HepG2 (cell line): ENCODE results near the gene TPRN. TPM values are rescaled to one million over a fixed set of nuclear protein-coding genes. Genes with fewer than 3 reads are reported as not detected.

Source experiments
- ARHGAP35 ChIP-seq: sonication (generic); formaldehyde crosslinking; IDR thresholded peaks from 2 replicates; pipeline ENCODE4 v1.9.0; 2022; ENCODE audit warnings: mild to moderate bottlenecking, inconsistent platforms, moderate library complexity, missing genetic modification reagents, borderline replicate concordance
- ARID2 ChIP-seq: sonication (generic); formaldehyde crosslinking; IDR thresholded peaks from 2 replicates; pipeline ENCODE4 v1.8.1; 2022; ENCODE audit warnings: mild to moderate bottlenecking, missing genetic modification reagents, borderline replicate concordance
- DPF2 ChIP-seq: sonication (generic); formaldehyde crosslinking; IDR thresholded peaks from 2 replicates; pipeline ENCODE4 v1.4.0; 2020; ENCODE audit warnings: mild to moderate bottlenecking, low read depth, missing genetic modification reagents, borderline replicate concordance
- GATA4 ChIP-seq: sonication (generic); IDR thresholded peaks from 2 replicates; pipeline ENCODE4 v1.6.1; 2016; ENCODE audit warnings: antibody characterized with exemption, low read depth, borderline replicate concordance
- HOXA3 ChIP-seq: sonication (generic); formaldehyde crosslinking; IDR thresholded peaks from 2 replicates; pipeline ENCODE4 v1.5.0; 2020; ENCODE audit warnings: missing genetic modification reagents
- KDM4B ChIP-seq: sonication (generic); formaldehyde crosslinking; IDR thresholded peaks from 2 replicates; pipeline ENCODE4 v1.4.0; 2020; ENCODE audit warnings: missing genetic modification reagents
- KLF13 ChIP-seq: sonication (generic); formaldehyde crosslinking; IDR thresholded peaks from 2 replicates; pipeline ENCODE4 v1.4.0; 2020; ENCODE audit warnings: mild to moderate bottlenecking, missing genetic modification reagents
- KLF15 ChIP-seq: sonication (generic); formaldehyde crosslinking; IDR thresholded peaks from 2 replicates; pipeline ENCODE4 v1.8.1; 2023; ENCODE audit warnings: borderline replicate concordance, mild to moderate bottlenecking, inconsistent platforms, missing genetic modification reagents, mixed read lengths
- NR2F6 ChIP-seq, 2 experiments: IDR thresholded peaks; 2 replicates each; pipeline ENCODE4 v1.6.1; 2016; ENCODE audit warnings: antibody characterized with exemption in 1 of 2, mild to moderate bottlenecking in 1 of 2
- RFXANK ChIP-seq: IDR thresholded peaks from 2 replicates; pipeline ENCODE4 v1.6.1; 2016
- SRF ChIP-seq: IDR thresholded peaks from 2 replicates; pipeline ENCODE4 v1.6.1; 2011; ENCODE audit warnings: mild to moderate bottlenecking, low read depth, low read length, moderate library complexity
- ZBTB20 ChIP-seq: sonication (generic); formaldehyde crosslinking; IDR thresholded peaks from 2 replicates; pipeline ENCODE4 v1.8.1; 2023; ENCODE audit warnings: missing genetic modification reagents, low read depth, mild to moderate bottlenecking, borderline replicate concordance
- ZNF251 ChIP-seq: sonication (generic); formaldehyde crosslinking; IDR thresholded peaks from 2 replicates; pipeline ENCODE4 v1.9.0; 2021; ENCODE audit warnings: mild to moderate bottlenecking, missing genetic modification reagents
- ZNF329 ChIP-seq: sonication (generic); formaldehyde crosslinking; IDR thresholded peaks from 2 replicates; pipeline ENCODE4 v1.9.0; 2021; ENCODE audit warnings: low read depth, mild to moderate bottlenecking, missing genetic modification reagents
- ZNF335 ChIP-seq: sonication (generic); formaldehyde crosslinking; IDR thresholded peaks from 2 replicates; pipeline ENCODE4 v1.4.0; 2020; ENCODE audit warnings: missing genetic modification reagents
- ZNF33B ChIP-seq: sonication (generic); formaldehyde crosslinking; IDR thresholded peaks from 2 replicates; pipeline ENCODE4 v1.5.1; 2020; ENCODE audit warnings: mild to moderate bottlenecking, missing genetic modification reagents
- ZNF501 ChIP-seq: sonication (generic); formaldehyde crosslinking; IDR thresholded peaks from 2 replicates; pipeline ENCODE4 v1.5.1; 2020; ENCODE audit warnings: mild to moderate bottlenecking, moderate library complexity, missing genetic modification reagents
- ZNF609 ChIP-seq: sonication (generic); formaldehyde crosslinking; IDR thresholded peaks from 2 replicates; pipeline ENCODE4 v1.4.0; 2020; ENCODE audit warnings: mild to moderate bottlenecking, missing genetic modification reagents, borderline replicate concordance
- ZNF737 ChIP-seq: sonication (generic); formaldehyde crosslinking; IDR thresholded peaks from 2 replicates; pipeline ENCODE4 v1.5.0; 2020; ENCODE audit warnings: missing genetic modification reagents, mild to moderate bottlenecking, borderline replicate concordance
- ZSCAN20 ChIP-seq: sonication (generic); formaldehyde crosslinking; IDR thresholded peaks from 2 replicates; pipeline ENCODE4 v1.4.0; 2020; ENCODE audit warnings: missing genetic modification reagents, mild to moderate bottlenecking, borderline replicate concordance
- ZSCAN9 ChIP-seq: IDR thresholded peaks from 2 replicates; pipeline ENCODE4 v1.6.1; 2016; ENCODE audit warnings: borderline replicate concordance
- polyA plus RNA-seq, 8 experiments: library from polyadenylated mRNA; depleted of rRNA in 3 of 8; stranded (reverse) in 7 of 8; unstranded in 1 of 8; fragments of >200 nt; fragmentation: Illumina TruSeq in 4 of 8; extraction: Trizol in 4 of 8; gene quantifications; 2 replicates each; pipeline versions ENCODE4 v1.2.1 to v1.2.3, GENCODE V29; 2011 to 2016; ENCODE audit warnings: low read depth in 4 of 8, missing spikeins in 1 of 8, mixed read lengths in 1 of 8; ENCODE audit not compliant: insufficient read depth in 1 of 8
- total RNA-seq, 5 experiments: library from RNA; depleted of rRNA; stranded (reverse); fragments of >200 nt; fragmentation: Illumina TruSeq; extraction: Trizol; gene quantifications; 2 replicates each; pipeline ENCODE4 v1.2.3, GENCODE V29; 2016; ENCODE audit warnings: low read depth in 1 of 5
- TF ChIP-seq, protein P1 (sequence below): sonication (generic); formaldehyde crosslinking; conservative IDR thresholded peaks from 2 replicates; pipeline ENCODE4 v1.4.0; 2020; ENCODE audit warnings: missing genetic modification reagents

The TPRN gene
- total and polyA plus RNA-seq, 2 of the 13 experiments (the other 11 are each of a cell fraction or from before 2014, with no cell fraction given), result 10.1 to 19.2 TPM

DNA sequence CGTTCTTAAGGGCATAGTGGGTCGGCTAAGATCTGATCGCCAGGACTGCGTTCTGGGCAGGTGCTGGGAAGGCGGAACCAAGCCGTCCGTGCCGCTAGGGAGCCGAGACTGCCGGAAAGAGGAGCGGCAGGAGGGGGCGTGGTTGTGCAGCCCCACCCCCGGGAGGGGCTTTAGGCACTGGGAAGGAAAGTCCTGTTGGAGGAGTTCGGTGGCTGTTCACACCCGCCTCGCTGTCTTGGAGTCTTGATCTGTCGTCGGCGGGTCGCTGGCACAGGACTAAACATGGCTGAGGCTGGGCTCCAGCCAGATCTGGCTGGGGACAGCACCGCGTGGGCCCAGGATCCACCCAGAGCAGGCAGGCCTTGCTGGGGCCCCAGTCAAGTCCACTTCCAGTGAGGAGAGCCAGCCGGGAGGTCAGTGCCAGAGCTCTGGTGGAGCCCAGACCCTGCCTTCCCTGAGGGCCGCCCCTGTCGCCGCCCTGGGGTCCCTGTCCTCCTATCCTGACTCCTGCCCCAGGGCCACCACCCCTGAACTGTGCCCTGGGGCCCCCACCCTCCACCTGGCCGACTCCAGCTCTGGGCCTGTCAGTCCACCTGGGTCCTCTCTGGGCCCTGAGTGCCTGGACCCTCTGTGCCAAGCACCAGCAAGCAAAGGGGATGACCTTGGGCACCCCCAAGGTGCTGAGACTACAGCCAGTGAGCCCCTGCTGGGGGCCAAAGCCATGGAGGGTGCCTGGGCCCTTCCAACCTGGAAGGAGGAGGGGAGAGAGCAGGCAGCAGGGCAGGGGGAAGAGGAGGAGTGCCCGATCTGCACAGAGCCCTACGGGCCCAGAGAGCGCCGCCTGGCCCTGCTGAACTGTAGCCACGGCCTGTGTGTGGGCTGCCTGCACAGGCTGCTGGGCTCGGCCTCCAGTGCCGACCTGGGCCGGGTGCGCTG is 17.0 kb upstream of the TPRN start (continued):
- no peak for TF ChIP-seq ZNF251 (CRISPR knock-in tag)
- TF ChIP-seq ZNF609, result 0 out of 2 replicates have a peak, but pooled peaks have one; percentile 22
- TF ChIP-seq ARID2 (CRISPR knock-in tag), result 0 out of 2 replicates have a peak, but pooled peaks have one; percentile 57
- no peak for TF ChIP-seq SRF
- no peak; the same call in 1 of the 2 replicates for TF ChIP-seq ZSCAN9 (CRISPR knock-in tag)
- 0 out of 2 replicates have a peak, but pooled peaks have one; percentile 34 for TF ChIP-seq ZNF335 (CRISPR knock-in tag)
- no peak for TF ChIP-seq ZNF737 (CRISPR knock-in tag)
- 0 out of 2 replicates have a peak, but pooled peaks have one; percentile 13 for TF ChIP-seq ZNF501 (CRISPR knock-in tag)
- TF ChIP-seq GATA4, result 0 out of 2 replicates have a peak, but pooled peaks have one; percentile 16
- no peak; the same call in 1 of the 2 replicates for TF ChIP-seq ARHGAP35 (CRISPR knock-in tag)
- TF ChIP-seq DPF2, result no peak
- TF ChIP-seq NR2F6 (IDR thresholded peaks at IDR 0.05), result 0 out of 2 replicates have a peak, but pooled peaks have one; percentile 22
- no peak for TF ChIP-seq NR2F6 (CRISPR knock-in tag; IDR thresholded peaks at IDR 0.05)
- TF ChIP-seq ZNF329 (CRISPR knock-in tag), result 0 out of 2 replicates have a peak, but pooled peaks have one; percentile 37
- TF ChIP-seq ZBTB20 (CRISPR knock-in tag), result peak; percentile 24; the same call in 1 of the 2 replicates
- TF ChIP-seq, protein P1, sequence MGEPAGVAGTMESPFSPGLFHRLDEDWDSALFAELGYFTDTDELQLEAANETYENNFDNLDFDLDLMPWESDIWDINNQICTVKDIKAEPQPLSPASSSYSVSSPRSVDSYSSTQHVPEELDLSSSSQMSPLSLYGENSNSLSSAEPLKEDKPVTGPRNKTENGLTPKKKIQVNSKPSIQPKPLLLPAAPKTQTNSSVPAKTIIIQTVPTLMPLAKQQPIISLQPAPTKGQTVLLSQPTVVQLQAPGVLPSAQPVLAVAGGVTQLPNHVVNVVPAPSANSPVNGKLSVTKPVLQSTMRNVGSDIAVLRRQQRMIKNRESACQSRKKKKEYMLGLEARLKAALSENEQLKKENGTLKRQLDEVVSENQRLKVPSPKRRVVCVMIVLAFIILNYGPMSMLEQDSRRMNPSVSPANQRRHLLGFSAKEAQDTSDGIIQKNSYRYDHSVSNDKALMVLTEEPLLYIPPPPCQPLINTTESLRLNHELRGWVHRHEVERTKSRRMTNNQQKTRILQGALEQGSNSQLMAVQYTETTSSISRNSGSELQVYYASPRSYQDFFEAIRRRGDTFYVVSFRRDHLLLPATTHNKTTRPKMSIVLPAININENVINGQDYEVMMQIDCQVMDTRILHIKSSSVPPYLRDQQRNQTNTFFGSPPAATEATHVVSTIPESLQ, result no peak
- 0 out of 2 replicates have a peak, but pooled peaks have one; percentile 42 for TF ChIP-seq KDM4B (CRISPR knock-in tag)
- TF ChIP-seq KLF13 (CRISPR knock-in tag), result peak; percentile 34; the same call in 1 of the 2 replicates
- no peak for TF ChIP-seq ZSCAN20 (CRISPR knock-in tag)
- TF ChIP-seq KLF15 (CRISPR knock-in tag), result peak; percentile 27; the same call in 1 of the 2 replicates
- no peak for TF ChIP-seq RFXANK (CRISPR knock-in tag)
- 0 out of 2 replicates have a peak, but pooled peaks have one; percentile 36 for TF ChIP-seq ZNF33B (CRISPR knock-in tag)
- peak; percentile 49; the same call in 1 of the 2 replicates for TF ChIP-seq HOXA3 (CRISPR knock-in tag)
